Jurkat, Clone E6-1 (cell line): ENCODE results near the gene METTL27.
"Not testable (repeated sequence)": the region's sequence is repeated elsewhere in the genome, so short reads cannot be mapped to it uniquely, and the experiment has no call there.

ENCODE experiments used
- DNase-seq: peaks from one replicate; pipeline ENCODE4 v3.0.0-alpha.2; 2011; ENCODE audit warnings: low read depth, low spot score
- H3K4me3 ChIP-seq: 2 replicates; pipeline ENCODE4 v1.5.1; 2011; ENCODE audit warnings: mild to moderate bottlenecking, low read length, control low read depth, moderate library complexity

Gene METTL27

DNA sequence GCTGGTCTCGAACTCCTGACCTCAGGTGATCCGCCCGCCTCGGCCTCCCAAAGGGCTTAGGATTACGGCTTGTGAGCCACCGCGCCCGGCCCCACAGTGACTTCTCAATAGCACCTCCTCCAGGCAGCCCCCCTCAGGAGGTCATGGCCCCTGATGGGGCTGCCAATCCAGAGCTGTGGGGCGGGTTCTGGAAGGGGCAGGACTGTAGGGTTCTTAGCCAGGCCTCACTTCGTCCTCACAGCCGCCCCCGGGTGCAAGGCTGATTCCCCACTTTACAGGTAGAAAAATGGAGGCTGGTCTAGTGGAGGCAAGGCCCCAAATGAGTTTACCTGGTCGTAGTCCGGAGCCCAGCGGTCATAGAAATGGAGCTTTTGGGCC lies 638 bp downstream of the METTL27 start:
- DNase-seq = no peak
- peak overlapping the region; percentile 75 for H3K4me3 ChIP-seq

DNA sequence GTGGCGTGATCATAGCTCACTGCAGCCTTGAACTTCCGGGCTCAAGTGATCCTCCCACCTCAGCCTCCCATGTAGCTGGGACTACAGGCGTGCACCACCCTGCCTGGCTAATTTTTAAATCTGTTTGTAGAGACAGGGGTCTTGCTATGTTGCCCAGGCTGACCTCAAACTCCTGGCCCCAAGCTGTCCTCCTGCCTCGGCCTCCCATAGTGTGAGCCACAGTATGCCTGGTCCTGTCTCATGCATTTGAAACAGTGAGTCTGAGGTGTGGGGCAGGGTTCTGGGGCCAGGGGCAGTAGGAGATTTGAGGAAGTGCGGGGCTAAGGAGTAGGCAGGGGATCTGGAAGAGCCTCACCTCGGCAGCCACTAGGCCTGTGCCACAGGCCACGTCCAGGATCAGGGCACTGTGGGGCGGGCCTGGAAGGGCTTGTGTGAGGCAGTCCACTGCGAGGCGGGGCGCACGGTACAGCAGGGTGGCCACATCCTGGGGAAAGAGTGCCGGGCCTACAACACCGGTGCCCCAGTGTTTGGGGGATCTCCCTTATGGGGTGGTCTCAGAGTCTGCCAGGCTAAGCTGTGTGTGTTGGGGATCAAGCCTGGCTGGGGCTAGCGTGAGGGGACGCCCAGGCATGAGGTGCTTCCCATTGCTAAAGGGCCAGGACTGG lies 1.5 kb downstream of the METTL27 start:
- DNase-seq = no peak
- no peak overlapping the region for H3K4me3 ChIP-seq

DNA sequence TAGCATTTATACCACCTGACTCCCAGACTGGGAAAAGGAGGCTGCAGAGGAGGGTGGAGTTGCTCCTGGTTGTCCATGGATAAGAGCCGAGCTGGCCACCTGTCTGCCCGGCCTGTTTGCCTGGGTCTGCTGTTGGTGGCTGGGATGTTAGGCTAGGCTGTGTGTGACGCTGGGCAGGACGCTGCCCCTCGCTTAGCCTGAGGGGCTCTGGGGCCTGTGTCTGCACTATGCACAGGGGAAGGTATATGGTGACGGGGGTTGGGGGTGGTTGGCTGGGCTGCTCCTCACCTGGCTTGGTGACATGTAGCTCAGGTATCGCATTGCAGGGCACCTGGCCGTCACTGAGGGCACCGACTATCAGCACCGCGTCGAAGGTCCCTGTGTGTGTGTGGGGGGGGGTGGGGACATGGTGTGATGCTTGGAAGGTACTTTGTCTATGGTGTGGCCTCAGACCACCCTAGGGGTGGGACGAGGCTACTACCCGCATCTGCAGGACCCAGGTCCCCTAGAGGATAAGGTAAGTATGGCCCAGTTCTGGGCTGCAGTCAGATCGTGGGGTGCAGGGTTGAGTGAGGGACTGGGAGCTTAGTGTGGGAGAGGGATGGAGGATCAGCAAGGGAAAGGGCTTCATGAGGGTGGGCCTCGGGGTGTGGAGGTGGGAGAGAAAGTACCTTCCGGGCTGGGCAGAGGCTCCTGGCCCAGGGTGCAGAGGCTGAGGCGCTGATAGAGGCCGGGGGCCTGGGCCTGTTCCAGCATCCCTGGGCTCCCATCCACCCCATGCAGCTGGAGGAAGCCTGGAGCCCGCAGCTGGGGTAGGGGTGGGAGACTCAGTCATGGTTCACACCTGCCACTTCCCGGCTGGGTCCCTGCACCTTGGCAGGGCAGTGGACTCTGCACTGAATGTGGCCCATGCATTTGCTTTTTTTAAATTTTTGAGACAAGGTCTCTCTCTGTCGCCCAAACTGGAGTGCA lies 2.3 kb downstream of the METTL27 start:
- H3K4me3 ChIP-seq = no peak overlapping the region
- DNase-seq = no peak

GRCh38 chr7:73839290-73839689 lies 3.0 kb downstream of the METTL27 start:
- no peak overlapping the region for H3K4me3 ChIP-seq
- no peak for DNase-seq

GRCh38 chr7:73838642-73839041 lies 3.7 kb downstream of the METTL27 start:
- DNase-seq = no peak
- H3K4me3 ChIP-seq = no peak overlapping the region

GRCh38 chr7:73837167-73837566 lies 5.1 kb downstream of the METTL27 start:
- H3K4me3 ChIP-seq = not testable (repeated sequence)

DNA sequence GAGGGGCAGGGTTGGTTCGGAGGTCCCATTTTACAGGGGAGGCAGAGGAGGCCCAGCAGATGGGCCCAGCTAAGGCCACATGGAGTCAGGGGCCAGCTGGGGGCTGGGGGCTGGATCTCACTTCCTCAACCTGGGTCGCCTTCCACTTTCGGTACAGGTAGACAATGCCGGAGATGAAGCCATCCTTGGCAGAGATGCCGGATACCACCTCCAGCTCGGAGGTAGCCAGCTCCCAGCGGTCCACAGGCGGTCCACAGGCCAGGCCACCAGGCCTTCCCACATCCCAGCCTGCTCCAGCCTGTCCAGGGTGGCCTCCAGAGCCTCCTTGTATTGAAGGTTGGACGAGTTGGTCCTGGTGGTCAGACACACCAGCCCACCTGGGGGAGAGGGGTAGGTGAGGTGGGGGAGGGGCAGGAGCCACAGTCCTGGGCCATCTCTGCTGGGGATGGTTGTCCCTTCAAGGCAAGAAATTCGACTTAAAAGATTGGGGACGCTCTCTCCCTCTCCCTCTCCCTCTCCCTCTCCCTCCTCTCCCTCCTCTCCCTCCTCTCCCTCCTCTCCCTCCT lies 7.6 kb downstream of the METTL27 start:
- H3K4me3 ChIP-seq = no peak overlapping the region
- DNase-seq = no peak

More at GRCh38 chr7:73837167-73837566, 5.1 kb downstream of the METTL27 start:
- DNase-seq = not testable (repeated sequence)

- DNase-seq = no peak
- H3K4me3 ChIP-seq = no peak overlapping the region
Observed at GRCh38 chr7:73833251-73833919, 8.9 kb downstream of the METTL27 start.

DNA sequence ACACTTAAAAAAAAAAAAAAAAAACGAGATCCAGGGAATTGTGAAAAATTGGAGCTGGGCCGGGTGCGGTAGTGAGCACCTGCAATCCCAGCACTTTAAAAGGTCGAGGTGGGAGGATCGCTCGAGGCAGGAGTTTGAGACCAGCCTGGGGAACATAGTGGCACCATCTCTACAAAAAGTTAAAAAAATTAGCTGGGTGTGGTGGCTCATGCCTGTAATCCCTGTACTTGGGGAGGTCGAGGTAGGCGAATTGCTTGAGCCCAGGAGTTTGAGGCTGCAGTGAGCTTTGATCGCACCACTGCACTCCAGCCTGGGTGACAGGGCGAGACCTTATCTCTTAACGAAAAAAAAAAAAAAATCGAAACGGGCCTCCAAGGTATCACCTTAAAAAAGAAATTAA lies 9.5 kb downstream of the METTL27 start:
- no peak for DNase-seq
- no peak overlapping the region for H3K4me3 ChIP-seq

DNA sequence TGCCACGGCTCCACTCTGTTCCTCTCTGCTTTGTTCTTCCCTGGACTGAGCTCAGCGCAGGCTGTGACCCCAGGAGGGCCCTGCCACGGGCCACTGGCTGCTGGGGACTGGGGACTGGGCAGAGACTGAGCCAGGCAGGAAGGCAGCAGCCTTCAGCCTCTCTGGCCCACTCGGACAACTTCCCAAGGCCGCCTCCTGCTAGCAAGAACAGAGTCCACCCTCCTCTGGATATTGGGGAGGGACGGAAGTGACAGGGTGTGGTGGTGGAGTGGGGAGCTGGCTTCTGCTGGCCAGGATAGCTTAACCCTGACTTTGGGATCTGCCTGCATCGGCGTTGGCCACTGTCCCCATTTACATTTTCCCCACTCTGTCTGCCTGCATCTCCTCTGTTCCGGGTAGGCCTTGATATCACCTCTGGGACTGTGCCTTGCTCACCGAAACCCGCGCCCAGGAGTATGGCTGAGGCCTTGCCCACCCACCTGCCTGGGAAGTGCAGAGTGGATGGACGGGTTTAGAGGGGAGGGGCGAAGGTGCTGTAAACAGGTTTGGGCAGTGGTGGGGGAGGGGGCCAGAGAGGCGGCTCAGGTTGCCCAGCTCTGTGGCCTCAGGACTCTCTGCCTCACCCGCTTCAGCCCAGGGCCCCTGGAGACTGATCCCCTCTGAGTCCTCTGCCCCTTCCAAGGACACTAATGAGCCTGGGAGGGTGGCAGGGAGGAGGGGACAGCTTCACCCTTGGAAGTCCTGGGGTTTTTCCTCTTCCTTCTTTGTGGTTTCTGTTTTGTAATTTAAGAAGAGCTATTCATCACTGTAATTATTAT lies 10.3 kb downstream of the METTL27 start:
- no peak for DNase-seq
- no peak overlapping the region for H3K4me3 ChIP-seq

- DNase-seq = no peak
- H3K4me3 ChIP-seq = no peak overlapping the region
Observed at GRCh38 chr7:73831584-73831833, 10.8 kb downstream of the METTL27 start.

- H3K4me3 ChIP-seq = no peak within 1 kb of the TSS
- no peak for DNase-seq
Observed at GRCh38 chr7:73830681-73831583, 11.4 kb downstream of the METTL27 start, which contains the start of gene CLDN4. Gene CLDN4, plus strand, starts transcription at chr7:73830996. Its CDS starts 206 bp downstream, at chr7:73831202.

GRCh38 chr7:73829921-73830680 lies 12.2 kb downstream of the METTL27 start:
- no peak for DNase-seq
- no peak overlapping the region for H3K4me3 ChIP-seq

DNA sequence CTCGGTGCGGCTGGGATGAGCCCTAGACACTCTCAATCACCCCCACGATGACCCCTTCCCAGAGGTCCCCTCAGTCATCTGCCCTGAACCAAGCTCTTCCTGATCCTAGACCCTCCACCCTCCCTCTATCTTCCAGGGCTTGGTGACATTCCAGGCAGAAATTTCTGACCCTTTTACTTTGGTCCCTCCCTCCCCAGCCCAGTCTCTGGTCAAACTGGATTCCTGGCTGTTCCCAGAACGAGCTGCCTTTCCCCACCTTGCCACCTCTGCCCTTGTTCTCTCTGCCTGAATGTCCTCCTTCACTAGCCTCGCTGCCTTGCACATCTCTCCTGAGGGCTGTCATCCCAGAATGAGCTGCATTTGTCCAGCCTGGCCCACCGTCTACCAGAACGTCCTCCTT lies 12.8 kb downstream of the METTL27 start:
- no peak overlapping the region for H3K4me3 ChIP-seq

GRCh38 chr7:73828972-73829371 lies 13.3 kb downstream of the METTL27 start:
- no peak for DNase-seq
- H3K4me3 ChIP-seq = no peak overlapping the region

More for the DNA sequence above, 12.8 kb downstream of the METTL27 start:
- DNase-seq = no peak

- H3K4me3 ChIP-seq = no peak overlapping the region
- DNase-seq = no peak
Observed at GRCh38 chr7:73828107-73828803, 14.1 kb downstream of the METTL27 start.
